Aorta (tissue), 5 donors: ENCODE measurements around the gene TUBGCP6. TPM values are rescaled to one million over a fixed set of nuclear protein-coding genes. Genes with fewer than 3 reads are reported as not detected.

Source experiments
- ATAC-seq: fragments of 200-7000 bp; cut with Tn5 transposase; one replicate; pipeline ENCODE4 v1.9.1; 2022; ENCODE audit warnings: moderate library complexity; ENCODE audit not compliant: low FRiP score
- DNase-seq, 2 donors: peaks; one replicate each; pipeline ENCODE4 v3.0.0-alpha.2; 2020
- H3K27ac ChIP-seq, 2 donors: one replicate each; pipeline ENCODE4 v1.5.1; 2013; ENCODE audit warnings: low read length in 2 of 2, mild to moderate bottlenecking in 2 of 2, moderate library complexity in 2 of 2, control low read depth in 1 of 2, inconsistent platforms in 1 of 2, low read depth in 1 of 2
- H3K27me3 ChIP-seq, 2 donors: one replicate each; pipeline ENCODE4 v1.6.1; 2013; ENCODE audit warnings: control low read depth in 1 of 2, low read length in 1 of 2, mild to moderate bottlenecking in 1 of 2, moderate library complexity in 1 of 2; ENCODE audit not compliant: insufficient read depth in 2 of 2, control insufficient read depth in 1 of 2
- H3K36me3 ChIP-seq, 2 donors: one replicate each; pipeline ENCODE4 v1.6.1; 2013; ENCODE audit warnings: control low read depth in 1 of 2, low read length in 1 of 2, mild to moderate bottlenecking in 1 of 2; ENCODE audit not compliant: insufficient read depth in 2 of 2, control insufficient read depth in 1 of 2
- H3K4me1 ChIP-seq, 2 donors: one replicate each; pipeline ENCODE4 v1.6.1; 2013; ENCODE audit warnings: low read length in 2 of 2, control low read depth in 1 of 2, mild to moderate bottlenecking in 1 of 2, moderate library complexity in 1 of 2; ENCODE audit not compliant: insufficient read depth in 2 of 2, control insufficient read depth in 1 of 2
- H3K4me3 ChIP-seq, 2 donors: one replicate each; pipeline ENCODE4 v1.5.1; 2013; ENCODE audit warnings: low read length in 2 of 2, control low read depth in 1 of 2, mild to moderate bottlenecking in 1 of 2
- H3K9me3 ChIP-seq: one replicate; pipeline ENCODE4 v1.6.1; 2013; ENCODE audit warnings: mild to moderate bottlenecking, low read length; ENCODE audit not compliant: control insufficient read depth
- WGBS, 2 donors: extraction: QIAGEN DNeasy Blood & Tissue Kit; methylation state at CpG; one replicate each; pipeline ENCODE4 v1.1.7; 2013; 5-methylcytosine and 5-hydroxymethylcytosine counted together
- intact Hi-C, 2 donors: fragments of 100-400 bp; cut with DNase I; formaldehyde crosslinking; loops; one replicate each; pipeline versions ENCODE4 v1.14.2 to v1.15.0; 2022
- polyA plus RNA-seq, 2 donors: library from polyadenylated mRNA; stranded (reverse); fragments of 200-250 nt; gene quantifications; one replicate each; pipeline ENCODE4 v1.2.3, GENCODE V29; 2013
- total RNA-seq, 2 donors: library from RNA; stranded (reverse); fragmentation: NEBNext Ultra II Directional; extraction: Animal tissue kit (Norgen Biotek cat#: 25700); gene quantifications; one replicate each; pipeline ENCODE4 v1.2.1, GENCODE V29; 2021
- donor health status: healthy with polysubstance abuse.
- donor health status: Bipolar disorder and iron deficiency.
- donor health status: DM: no; HTN: no; CAD: no.
- donor health status: DM: no; HTN: no; CAD: no.
- donor health status: DM: yes; HTN: yes; CAD: no.

TUBGCP6 gene
- total and polyA plus RNA-seq, 4 donors, result 7.0 to 134 (median 39.3) TPM

DNA sequence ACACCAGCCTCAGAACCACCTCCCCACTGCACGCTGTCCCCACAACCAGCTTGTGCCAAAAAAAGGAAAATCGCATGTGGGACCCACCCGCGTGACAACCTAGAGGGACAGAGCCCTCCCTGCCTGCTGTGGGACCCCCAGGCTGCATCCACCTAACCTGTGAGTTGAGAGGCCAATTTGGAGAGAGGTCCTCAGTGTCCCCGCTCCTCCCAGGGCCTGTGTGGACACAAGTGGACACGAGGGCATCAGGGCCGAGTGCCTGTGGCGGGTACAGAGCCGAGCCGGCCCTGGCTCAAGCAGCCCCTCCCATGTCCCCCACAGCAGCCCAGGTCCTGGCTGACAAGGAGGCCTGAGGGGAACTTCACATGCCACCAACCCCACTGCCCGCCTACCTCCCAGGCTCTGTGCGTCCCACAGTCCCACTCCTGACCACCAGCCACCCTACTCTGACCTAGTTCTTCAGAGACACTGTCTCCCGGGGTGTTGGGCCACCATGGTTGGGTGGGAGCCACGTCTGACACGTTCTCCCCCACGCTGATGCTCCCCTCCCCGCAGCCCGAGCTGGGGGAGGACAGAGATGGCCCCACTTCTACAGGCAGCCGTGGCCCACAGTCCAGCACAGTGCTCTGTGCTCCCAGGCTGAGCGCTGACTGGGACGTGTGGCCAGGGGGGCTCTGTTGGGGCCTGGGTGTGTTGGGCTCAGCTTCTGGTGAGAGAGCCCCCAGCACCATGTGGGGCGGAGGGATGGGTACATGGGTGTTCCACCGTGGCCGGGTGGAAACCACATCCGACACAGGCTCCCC lies 24.8 kb downstream of the TUBGCP6 start:
- Histone ChIP-seq H3K4me1 (no peaks in the 10 kb centered on the region), H3K4me3 (no peak overlapping the region), H3K27ac (no peak overlapping the region), H3K36me3 (peaks cover 0 to 12% of the 10 kb centered on the region in 2 donors), H3K27me3 (no peaks in the 10 kb centered on the region), H3K9me3 (no peaks in the 10 kb centered on the region)
- DNase-seq, result peak in 1 of 2 donors; percentile 32
- WGBS, 2 donors, result 82 to 87% methylated on average over 25 of the region's 25 CpGs
- intact Hi-C loops, result no loop called here
- ATAC-seq, result no peak

DNA sequence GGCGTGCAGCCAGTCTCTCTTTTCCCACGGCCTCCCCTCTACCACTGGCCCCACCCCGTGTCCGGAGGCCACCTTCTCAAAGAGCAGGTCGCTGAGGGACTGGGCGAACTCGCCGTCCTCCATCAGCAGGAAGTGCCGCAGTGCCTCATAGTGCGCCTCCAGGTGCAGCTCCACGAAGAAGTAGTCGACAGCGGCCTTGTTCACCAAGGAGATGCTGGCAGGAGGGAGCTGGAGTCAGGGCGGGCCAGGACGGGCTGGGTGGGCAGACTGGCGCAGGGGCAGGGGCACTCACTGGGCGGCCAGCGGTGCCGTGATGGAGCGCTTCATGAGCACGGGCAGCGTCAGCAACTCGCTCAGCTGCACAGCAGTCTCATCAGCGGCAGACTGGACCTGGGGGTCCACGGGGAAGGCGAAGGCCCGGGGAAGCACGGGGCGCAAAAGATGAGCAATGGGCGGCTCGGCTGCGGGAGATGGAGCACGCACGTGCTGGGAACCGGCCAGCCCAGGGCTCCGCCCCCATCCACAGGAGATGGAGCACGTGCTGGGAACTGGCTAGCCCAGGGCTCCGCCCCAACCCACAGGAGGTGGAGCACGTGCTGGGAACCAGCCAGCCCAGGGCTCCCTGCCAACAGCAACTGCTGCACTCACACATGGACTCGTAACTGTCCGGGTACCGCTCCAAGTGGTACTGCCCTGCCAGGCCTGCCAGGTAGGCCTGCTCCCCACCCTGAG lies 25.7 kb downstream of the TUBGCP6 start:
- H3K4me1 ChIP-seq, result no peaks in the 10 kb centered on the region
- no peaks in the 10 kb centered on the region for H3K27me3 ChIP-seq
- ATAC-seq (peak; percentile 48), DNase-seq (peak in 1 of 2 donors; percentile 63)
- H3K9me3 ChIP-seq, result no peaks in the 10 kb centered on the region
- H3K4me3 ChIP-seq, result no peak overlapping the region
- WGBS, 2 donors, result 78 to 79% methylated on average over 42 of the region's 42 CpGs
- intact Hi-C loops, result no loop called here
- H3K27ac ChIP-seq, result no peak overlapping the region
- H3K36me3 ChIP-seq, result peaks cover 0 to 12% of the 10 kb centered on the region in 2 donors

DNA sequence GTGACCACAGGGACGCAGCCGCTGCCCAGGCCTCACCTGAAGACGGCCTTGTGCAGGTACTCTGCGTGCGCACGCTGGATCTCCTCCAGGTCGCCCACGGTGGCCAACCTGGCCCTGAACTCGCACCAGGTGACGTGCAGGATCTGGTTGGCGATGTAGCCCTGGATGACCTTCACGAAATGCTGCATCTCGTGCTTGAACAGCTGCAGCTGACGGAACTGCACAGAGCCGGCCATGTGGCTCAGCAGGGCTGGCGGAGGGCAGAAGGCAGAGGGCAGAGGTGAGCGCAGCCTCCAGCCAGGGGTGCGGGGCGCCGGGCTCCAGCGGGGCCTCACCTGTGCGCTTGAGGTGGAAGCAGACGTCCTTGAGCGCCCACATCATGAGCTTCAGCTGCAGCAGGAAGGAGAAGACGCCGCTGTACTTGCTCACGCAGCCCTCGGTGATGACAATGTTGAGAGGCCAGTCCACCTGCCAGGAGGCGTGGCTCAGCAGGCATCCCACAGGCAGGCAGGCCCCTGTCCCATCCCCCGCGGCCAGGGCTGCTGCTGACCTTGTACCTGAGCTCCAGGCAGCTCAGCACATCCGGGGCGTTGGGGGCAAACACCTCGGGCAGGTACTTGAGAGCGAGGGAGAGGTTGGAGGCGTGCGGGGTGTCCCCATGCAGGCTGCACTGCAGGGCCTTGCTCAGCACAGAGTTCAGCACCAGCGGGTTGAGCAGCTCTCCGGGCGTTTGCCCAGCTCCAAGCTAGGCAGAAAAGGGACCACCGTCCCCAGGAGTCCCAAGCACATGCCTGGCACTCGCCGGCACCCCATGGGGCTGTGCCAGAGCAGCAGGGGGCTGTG lies 26.4 kb downstream of the TUBGCP6 start:
- 85 to 87% methylated on average over 43 of the region's 43 CpGs for WGBS, 2 donors
- Histone ChIP-seq H3K27ac (no peak overlapping the region), H3K27me3 (no peaks in the 10 kb centered on the region), H3K4me3 (no peak overlapping the region), H3K36me3 (peaks cover 0 to 12% of the 10 kb centered on the region in 2 donors), H3K9me3 (no peaks in the 10 kb centered on the region), H3K4me1 (no peaks in the 10 kb centered on the region)
- intact Hi-C loops, result no loop called here
- DNase-seq (peak in 1 of 2 donors; percentile 47), ATAC-seq (no peak)

DNA sequence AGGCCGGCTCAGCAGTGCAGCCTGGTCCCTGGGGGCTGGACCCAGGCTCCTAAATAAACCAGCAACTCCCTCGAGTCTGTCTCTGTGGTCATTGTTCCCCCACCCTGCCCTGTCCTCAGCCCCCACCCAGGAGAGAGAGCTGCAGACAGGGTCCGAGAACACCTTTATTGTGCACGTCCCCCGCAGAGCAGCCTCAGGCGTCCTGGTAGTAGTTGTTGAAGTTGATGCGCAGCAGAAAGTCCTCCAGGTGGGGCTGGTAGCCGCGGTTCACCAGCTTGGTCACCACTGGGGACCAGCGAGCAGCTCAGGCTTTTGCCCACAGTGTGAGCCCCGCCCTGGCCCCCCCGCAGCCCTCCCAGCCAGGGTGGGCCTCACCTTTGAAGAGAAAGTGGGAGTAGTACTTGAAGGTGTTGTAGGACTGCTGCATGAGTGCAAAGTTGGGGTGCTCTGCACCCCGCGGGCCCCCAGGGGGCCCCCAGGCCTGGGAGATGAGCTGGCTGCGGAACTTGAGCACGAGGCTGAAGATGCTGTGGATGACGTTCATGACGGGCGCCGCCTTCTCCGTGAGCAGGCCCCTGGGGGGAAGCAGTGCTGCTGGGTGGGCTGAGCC lies 27.2 kb downstream of the TUBGCP6 start:
- ATAC-seq, result no peak
- intact Hi-C loops, result no loop called here

DNA sequence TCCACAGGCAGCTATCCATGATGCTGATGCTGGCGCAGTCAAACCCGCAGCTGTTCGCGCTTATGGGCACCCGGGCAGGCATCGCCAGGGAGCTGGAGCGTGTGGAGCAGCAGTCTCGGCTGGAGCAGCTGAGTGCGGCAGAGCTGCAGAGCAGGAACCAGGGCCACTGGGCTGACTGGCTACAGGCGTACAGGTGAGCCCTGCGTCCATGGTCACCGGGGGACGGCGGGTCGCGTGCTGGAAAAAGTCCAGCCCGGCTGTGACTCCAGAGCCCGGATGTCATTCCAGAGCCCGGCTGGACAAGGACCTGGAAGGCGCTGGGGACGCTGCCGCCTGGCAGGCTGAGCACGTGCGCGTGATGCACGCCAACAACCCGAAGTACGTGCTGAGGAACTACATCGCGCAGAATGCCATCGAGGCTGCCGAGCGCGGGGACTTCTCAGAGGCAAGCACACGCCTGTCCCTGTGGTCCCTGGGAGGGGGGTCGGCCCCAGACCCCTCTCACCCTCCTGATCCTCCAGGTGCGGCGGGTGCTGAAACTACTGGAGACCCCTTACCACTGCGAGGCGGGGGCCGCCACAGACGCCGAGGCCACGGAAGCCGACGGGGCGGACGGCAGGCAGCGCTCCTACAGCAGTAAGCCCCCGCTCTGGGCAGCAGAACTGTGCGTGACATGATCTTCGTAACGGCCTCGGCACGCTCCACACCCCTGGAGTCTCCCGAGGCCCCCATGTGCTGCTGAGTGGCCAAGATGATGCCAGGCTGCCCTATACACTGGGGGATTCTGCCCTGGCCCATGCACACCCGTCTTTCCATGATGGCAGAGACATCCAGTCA lies 27.9 kb downstream of the TUBGCP6 start:
- peaks cover 0 to 16% of the 10 kb centered on the region in 2 donors for H3K36me3 ChIP-seq
- 94% methylated on average over 51 to 57 of the region's 57 CpGs for WGBS, 2 donors
- no peak overlapping the region for H3K27ac ChIP-seq
- DNase-seq (peak in 1 of 2 donors; percentile 33), ATAC-seq (no peak)
- H3K4me3 ChIP-seq, result no peak overlapping the region
- no peaks in the 10 kb centered on the region for H3K9me3 ChIP-seq
- H3K4me1 ChIP-seq, result no peaks in the 10 kb centered on the region
- intact Hi-C loops, result no loop called here
- H3K27me3 ChIP-seq, result no peaks in the 10 kb centered on the region

More for the DNA sequence above, 27.2 kb downstream of the TUBGCP6 start:
- no peaks in the 10 kb centered on the region for H3K9me3 ChIP-seq
- no peak overlapping the region for H3K27ac ChIP-seq
- H3K4me1 ChIP-seq, result no peaks in the 10 kb centered on the region
- no peaks in the 10 kb centered on the region for H3K27me3 ChIP-seq
- 81 to 87% methylated on average over 20 to 21 of the region's 21 CpGs for whole genome bisulfite sequencing, 2 donors
- H3K36me3 ChIP-seq, result peaks cover 0 to 12% of the 10 kb centered on the region in 2 donors
- no peak overlapping the region for H3K4me3 ChIP-seq
- peak in 1 of 2 donors; percentile 40 for DNase-seq

DNA sequence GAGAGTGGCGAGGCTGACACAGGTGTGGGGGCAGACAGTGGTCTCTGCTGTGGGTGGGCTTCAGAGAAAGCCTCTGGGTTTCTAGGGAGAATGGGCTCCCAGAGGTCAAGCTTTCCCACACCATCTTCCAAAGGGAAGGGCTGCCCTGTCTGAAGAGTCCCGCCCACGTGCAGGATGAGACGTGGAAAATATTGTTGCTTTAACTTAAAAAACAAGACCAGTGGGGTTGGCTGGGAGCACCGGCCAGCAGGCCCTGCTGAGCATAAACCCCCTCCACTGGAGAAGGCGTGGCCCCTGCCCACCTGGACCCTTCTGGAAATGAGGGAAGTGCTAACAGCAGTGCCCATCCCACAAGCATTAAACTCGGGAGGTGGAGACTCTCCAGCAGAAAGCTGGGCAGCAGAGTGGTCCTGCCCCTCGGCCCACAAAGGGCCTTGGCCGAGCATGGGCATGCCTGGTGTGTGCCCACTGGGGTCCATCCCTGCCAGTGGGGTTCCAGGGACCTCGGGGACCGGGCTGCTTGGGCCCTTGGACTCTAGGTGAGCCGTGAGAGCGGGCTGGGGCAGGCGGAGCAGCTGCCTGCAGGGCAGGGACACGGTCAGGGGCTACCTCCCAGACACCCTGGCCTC lies 28.7 kb downstream of the TUBGCP6 start:
- H3K9me3 ChIP-seq, result no peaks in the 10 kb centered on the region
- DNase-seq (peak in 1 of 2 donors; percentile 51), ATAC-seq (no peak)
- no peak overlapping the region for H3K4me3 ChIP-seq
- H3K27ac ChIP-seq, result no peak overlapping the region
- intact Hi-C loops, result no loop called here
- 83 to 85% methylated on average over 15 of the region's 15 CpGs for WGBS, 2 donors
- peaks cover 0 to 16% of the 10 kb centered on the region in 2 donors for H3K36me3 ChIP-seq
- H3K27me3 ChIP-seq, result no peaks in the 10 kb centered on the region
- no peaks in the 10 kb centered on the region for H3K4me1 ChIP-seq

DNA sequence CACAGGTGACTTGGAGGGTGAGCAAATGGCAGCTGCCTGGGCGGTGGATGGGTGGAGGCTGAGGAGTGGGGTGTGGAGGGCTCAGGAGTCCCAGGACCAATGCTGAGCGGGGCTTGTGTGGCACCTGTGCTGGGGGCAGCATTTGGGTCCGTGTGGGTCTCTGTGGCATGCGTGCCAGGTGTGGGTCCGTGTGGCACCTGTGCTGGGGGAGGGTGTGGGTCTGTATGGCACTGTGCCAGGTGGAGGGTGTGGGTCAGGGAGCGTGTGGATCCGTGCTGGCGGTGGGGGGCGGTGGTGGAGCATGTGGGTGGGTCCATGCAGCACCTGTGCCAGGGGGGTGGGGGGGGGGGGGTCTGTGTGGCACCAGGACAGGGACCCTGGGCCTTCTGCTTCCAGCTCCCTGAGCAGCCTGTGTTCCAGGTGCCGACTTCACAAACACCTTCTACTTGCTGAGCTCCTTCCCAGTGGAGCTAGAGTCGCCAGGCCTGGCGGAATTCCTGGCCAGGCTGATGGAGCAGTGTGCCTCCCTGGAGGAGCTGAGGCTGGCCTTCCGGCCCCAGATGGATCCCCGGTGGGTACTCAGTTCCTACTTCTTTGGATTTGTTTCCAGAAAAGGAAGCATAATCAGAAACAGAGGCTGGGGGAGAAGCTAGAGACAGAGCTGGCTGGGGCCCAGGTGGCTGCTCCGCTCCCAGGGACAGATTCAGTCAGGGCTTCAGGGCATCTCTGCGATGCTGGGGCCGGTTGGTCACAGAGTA lies 29.3 kb downstream of the TUBGCP6 start:
- 76 to 84% methylated on average over 13 to 17 of the region's 17 CpGs for WGBS, 2 donors
- no peaks in the 10 kb centered on the region for H3K9me3 ChIP-seq
- ATAC-seq, result no peak
- no peak overlapping the region for H3K4me3 ChIP-seq
- no peak overlapping the region for H3K27ac ChIP-seq
- DNase-seq, result peak in 1 of 2 donors; percentile 49
- no peaks in the 10 kb centered on the region for H3K27me3 ChIP-seq
- H3K36me3 ChIP-seq, result peaks cover 0 to 18% of the 10 kb centered on the region in 2 donors
- intact Hi-C loops, result no loop called here
- H3K4me1 ChIP-seq, result no peaks in the 10 kb centered on the region
